ENCODE measurements around the gene TEAD4.
A peak's percentile ranks its signal among the peaks of the same experiment; 100 is the strongest.

The TEAD4 gene

GRCh38 chr12:3077572-3078081, 118.4 kb downstream of the TEAD4 start:
- H3K27ac ChIP-seq, result peak overlapping the region; percentile 88
- no peak for TF ChIP-seq CTCF (conservative IDR thresholded peaks at IDR 0.05; ENCODE audit: low read depth)
- ChIA-PET CTCF (interaction anchor here (0.6 kb wide), 1 partner anchor 1370 kb away, joined by 3 read pairs; no protein-coding TSS in a partner anchor), POLR2A (ENCODE audit: low non-redundant PET) (no interaction called here)
- DNase-seq (ENCODE audit: low spot score), result peak; percentile 13

- peak overlapping the region; percentile 88 for H3K27ac ChIP-seq
- POLR2A ChIA-PET (ENCODE audit: low non-redundant PET), result interaction anchor here (0.7 kb wide), 1 partner anchor 221 kb away, joined by 3 read pairs; no protein-coding TSS in a partner anchor
- no peak for TF ChIP-seq CTCF (conservative IDR thresholded peaks at IDR 0.05; ENCODE audit: low read depth)
- CTCF ChIA-PET, result interaction anchor here (0.6 kb wide), 1 partner anchor 1370 kb away, joined by 3 read pairs; no protein-coding TSS in a partner anchor
- DNase-seq (ENCODE audit: low spot score), result peak; percentile 11
Observed at GRCh38 chr12:3078086-3078820, 119.1 kb downstream of the TEAD4 start.

GRCh38 chr12:3081091-3081490, 121.9 kb downstream of the TEAD4 start:
- H3K27ac ChIP-seq, result no peak overlapping the region
- TF ChIP-seq CTCF (conservative IDR thresholded peaks at IDR 0.05; ENCODE audit: low read depth), result no peak
- POLR2A ChIA-PET (ENCODE audit: low non-redundant PET), result no interaction called here
- DNase-seq (ENCODE audit: low spot score), result no peak
- CTCF ChIA-PET, result no interaction called here

GRCh38 chr12:3081886-3082285, 122.7 kb downstream of the TEAD4 start:
- H3K27ac ChIP-seq, result no peak overlapping the region
- ChIA-PET CTCF (no interaction called here), POLR2A (ENCODE audit: low non-redundant PET) (no interaction called here)
- no peak for DNase-seq (ENCODE audit: low spot score)
- no peak for TF ChIP-seq CTCF (conservative IDR thresholded peaks at IDR 0.05; ENCODE audit: low read depth)

GRCh38 chr12:3083241-3083920, 124.2 kb downstream of the TEAD4 start:
- no peak overlapping the region for H3K27ac ChIP-seq
- no peak for DNase-seq (ENCODE audit: low spot score)
- ChIA-PET CTCF (no interaction called here), POLR2A (ENCODE audit: low non-redundant PET) (no interaction called here)
- TF ChIP-seq CTCF (conservative IDR thresholded peaks at IDR 0.05; ENCODE audit: low read depth), result no peak

GRCh38 chr12:3083921-3084347, 124.7 kb downstream of the TEAD4 start:
- no peak for TF ChIP-seq CTCF (conservative IDR thresholded peaks at IDR 0.05; ENCODE audit: low read depth)
- ChIA-PET CTCF (no interaction called here), POLR2A (ENCODE audit: low non-redundant PET) (no interaction called here)
- DNase-seq (ENCODE audit: low spot score), result no peak
- no peak overlapping the region for H3K27ac ChIP-seq

Data from RWPE1 (cell line).